ENCODE data around the gene FBLN1.

GRCh38 chr22:45599836-45600577, 97.3 kb downstream of the FBLN1 start:
- TF ChIP-seq ZBTB21 (CRISPR knock-in tag; IDR thresholded peaks at IDR 0.05; ENCODE audit: borderline replicate concordance) (no peak), CTCF (IDR thresholded peaks at IDR 0.05) (no peak)
